Astrocyte of the cerebellum (primary cell): ENCODE measurements around the gene CALM1.
A peak's percentile ranks its signal among the peaks of the same experiment; 100 is the strongest.

Experiments used
- DNase-seq: peaks from one replicate; pipeline ENCODE4 v3.0.0-alpha.2; 2011; ENCODE audit warnings: low read depth
- H3K4me3 ChIP-seq: 2 replicates; pipeline ENCODE4 v1.5.1; 2011; ENCODE audit warnings: mild to moderate bottlenecking, low read depth, low read length, moderate library complexity
- in situ Hi-C: cut with HindIII; loops from 2 replicates; pipeline ENCODE4 v1.10.0; 2017; ENCODE audit warnings: low sequenced_read_pairs
- TF ChIP-seq, protein P1 (sequence below): IDR thresholded peaks from 2 replicates; pipeline ENCODE4 v1.5.1; 2012; ENCODE audit warnings: low read length, low read depth, moderate library complexity, mild to moderate bottlenecking; ENCODE audit errors: missing control alignments

Gene CALM1

DNA sequence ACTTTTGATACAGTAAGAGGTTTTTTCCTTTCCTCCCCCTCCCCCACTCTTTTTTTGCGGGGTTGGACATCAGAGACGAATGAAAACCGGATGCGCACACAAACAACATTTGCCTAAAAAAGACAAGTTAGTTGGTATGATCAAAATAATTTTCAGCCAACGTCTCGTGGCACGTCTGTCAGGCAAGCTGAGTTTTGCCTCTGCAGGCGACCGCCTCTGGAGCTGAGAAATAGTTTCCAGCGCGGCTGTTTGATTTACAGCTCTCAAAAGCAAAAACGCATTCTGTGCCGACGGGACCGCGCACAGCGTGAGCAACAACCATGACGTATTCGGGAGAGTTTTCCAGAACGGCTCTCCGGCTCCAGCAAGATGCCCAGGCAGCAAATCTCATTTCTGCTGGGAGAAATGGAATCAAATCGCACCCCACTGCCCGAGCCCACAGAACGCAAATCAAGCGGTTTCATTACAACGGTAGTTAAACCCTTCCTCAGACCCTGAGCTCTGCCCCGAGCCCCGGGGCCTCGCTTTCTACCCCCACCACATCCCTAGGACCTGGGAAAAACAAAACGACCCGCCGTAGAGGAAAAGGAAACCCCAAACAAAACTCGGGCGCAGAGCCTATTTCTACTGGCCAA lies 14.2 kb upstream of the CALM1 start:
- in situ Hi-C loops = no loop called here
- peak; percentile 74 for DNase-seq
- TF ChIP-seq, protein P1, sequence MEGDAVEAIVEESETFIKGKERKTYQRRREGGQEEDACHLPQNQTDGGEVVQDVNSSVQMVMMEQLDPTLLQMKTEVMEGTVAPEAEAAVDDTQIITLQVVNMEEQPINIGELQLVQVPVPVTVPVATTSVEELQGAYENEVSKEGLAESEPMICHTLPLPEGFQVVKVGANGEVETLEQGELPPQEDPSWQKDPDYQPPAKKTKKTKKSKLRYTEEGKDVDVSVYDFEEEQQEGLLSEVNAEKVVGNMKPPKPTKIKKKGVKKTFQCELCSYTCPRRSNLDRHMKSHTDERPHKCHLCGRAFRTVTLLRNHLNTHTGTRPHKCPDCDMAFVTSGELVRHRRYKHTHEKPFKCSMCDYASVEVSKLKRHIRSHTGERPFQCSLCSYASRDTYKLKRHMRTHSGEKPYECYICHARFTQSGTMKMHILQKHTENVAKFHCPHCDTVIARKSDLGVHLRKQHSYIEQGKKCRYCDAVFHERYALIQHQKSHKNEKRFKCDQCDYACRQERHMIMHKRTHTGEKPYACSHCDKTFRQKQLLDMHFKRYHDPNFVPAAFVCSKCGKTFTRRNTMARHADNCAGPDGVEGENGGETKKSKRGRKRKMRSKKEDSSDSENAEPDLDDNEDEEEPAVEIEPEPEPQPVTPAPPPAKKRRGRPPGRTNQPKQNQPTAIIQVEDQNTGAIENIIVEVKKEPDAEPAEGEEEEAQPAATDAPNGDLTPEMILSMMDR = no peak
- peak overlapping the region; percentile 53 for H3K4me3 ChIP-seq

DNA sequence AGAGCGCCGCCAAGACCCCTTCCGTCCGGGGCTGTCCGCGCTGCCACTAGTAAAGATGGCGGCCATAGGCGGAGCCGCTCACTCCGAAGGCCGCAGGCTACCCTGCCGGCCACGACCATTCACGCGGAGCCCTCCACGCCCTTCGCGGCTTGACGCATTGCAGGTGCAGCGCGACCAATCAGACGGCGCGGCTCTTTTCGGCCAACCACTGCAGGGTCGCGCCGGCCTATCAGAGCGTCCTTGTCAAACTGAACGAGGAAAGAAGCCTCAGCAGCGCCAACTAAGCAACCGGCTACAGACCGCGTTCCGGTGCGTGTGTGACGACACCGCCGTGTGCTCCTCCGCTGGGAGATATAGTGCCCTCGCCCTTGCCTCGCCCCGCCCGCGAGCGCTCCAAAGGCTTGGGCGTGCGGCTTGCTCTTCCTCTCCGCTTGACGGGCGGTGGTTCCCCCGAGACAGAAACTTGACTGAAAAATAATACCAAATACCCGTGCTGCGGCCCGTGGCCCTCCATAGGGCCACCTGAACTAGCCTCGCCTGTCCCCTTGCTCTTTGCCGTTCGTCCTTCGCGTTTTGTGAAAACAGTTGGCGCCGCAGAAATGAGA lies 13.6 kb upstream of the CALM1 start:
- TF ChIP-seq, protein P1 = no peak
- in situ Hi-C loops = no loop called here

DNA sequence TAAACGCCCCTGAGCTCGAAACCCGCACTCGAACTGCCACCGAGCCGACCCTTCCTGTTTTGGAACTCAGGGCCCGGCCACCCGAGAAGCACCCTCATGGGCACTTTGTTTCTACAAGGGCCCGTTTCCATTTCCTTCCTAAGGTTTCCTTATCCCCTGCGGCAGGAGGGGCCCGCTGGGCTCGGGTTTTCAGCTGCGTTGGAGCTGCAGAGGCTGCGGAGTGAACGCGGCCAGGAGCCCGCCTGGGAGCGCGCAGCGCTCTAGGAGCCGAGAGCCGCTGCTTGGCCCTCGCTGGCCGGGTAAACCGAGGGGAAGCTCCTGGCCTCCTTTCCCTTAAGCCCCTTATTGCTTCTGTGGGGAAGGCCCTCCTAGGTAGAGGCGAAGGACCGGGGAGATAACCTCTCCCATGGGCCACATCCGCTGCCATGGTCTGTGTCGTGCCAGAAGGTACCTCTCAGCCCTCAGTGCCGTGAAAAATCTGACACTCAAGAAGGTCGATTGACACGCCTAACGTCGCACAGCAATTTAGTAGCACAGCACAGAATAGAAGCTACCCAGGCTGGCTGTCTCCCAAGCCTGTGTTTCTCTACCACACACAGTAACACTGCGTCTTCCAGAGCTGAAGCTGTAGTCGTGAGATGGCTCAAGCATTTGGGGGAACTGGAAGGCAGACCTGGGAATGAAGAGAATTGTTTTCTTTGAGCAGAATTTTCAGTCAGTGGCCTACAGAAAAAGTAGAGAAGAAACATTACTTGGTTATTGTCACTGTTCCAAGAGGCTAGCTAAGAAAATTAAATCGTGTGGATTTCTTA lies 12.9 kb upstream of the CALM1 start:
- TF ChIP-seq, protein P1 = no peak
- DNase-seq = no peak
- H3K4me3 ChIP-seq = peak overlapping the region; percentile 38
- in situ Hi-C loops = no loop called here

More for the DNA sequence above, 13.6 kb upstream of the CALM1 start:
- peak; percentile 99 for DNase-seq
- peak overlapping the region; percentile 53 for H3K4me3 ChIP-seq

DNA sequence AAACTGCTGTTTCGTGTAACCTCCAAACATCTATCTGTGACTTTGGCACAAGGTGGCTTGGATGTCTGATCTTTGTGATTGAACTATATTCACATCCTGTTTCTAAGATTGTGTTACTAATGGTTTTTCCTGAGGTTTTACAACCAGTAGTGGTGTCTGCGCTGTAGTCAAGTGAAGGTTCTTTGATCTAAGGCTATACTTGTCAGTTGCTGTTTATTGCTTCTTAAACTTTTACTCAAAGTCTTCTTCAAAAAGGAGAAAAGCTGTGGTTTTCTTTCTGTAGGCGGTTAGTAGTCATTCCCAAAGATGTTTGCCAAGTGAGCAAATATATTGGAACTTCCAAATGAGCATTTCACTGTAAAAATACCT lies 12.3 kb upstream of the CALM1 start:
- no peak overlapping the region for H3K4me3 ChIP-seq
- DNase-seq = no peak
- in situ Hi-C loops = no loop called here
- TF ChIP-seq, protein P1 = no peak

DNA sequence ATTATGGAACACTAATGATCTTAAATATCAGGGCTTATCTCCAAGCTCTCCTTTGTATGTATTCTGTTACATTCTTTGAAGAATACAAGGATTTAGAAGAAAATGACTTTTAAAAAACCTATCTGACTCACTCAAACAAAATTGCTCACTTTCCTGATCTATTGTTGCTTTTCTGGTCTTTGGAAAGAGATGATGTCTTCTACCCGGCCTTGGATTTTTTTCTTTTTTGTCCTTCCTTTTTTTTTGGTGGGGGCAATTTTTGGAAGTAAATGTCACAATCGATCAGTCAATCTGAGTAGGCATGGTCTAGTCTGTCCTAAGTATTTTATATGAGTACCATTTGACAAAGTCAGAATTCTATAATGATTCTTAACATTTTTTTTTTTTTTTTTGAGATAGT lies 10.5 kb upstream of the CALM1 start:
- in situ Hi-C loops = no loop called here
- TF ChIP-seq, protein P1 = no peak
- H3K4me3 ChIP-seq = no peak overlapping the region
- DNase-seq = no peak

DNA sequence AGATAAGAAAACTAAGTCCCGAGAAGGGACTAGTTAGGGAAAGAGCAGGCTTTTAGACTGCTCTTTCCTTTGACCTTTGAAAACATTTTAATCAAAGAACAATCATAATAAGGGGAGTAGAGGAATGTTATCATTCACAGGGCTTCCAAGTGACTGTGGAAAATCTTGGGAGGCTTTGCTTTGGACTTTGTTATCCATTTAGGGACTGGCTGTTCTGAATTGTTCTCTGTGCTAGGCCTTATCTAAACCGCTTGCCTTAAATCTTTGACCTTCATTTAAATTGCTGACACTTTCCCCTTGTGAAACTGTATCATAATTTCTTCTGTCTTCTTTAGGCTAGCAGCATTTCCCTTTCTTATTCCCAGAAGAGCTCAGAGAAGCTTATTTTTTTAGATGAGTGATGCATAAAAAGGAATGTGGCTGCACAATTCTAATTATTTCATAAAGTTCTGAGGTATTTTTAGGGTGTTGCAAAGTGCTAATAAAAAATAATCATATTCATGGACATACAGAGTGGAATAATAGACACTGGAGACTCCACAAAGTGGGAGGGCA lies 9.5 kb upstream of the CALM1 start:
- in situ Hi-C loops = no loop called here
- no peak for DNase-seq
- no peak overlapping the region for H3K4me3 ChIP-seq
- TF ChIP-seq, protein P1 = no peak
